Mucosa of rectum (tissue), 2 donors: Measurements from ENCODE around the gene PPP1R14C.

ENCODE experiments used
- H3K27ac ChIP-seq, 2 donors: one replicate each; pipeline ENCODE4 v1.7.0; 2013; ENCODE audit warnings: inconsistent platforms in 2 of 2, low read depth in 2 of 2, low read length in 2 of 2
- H3K27me3 ChIP-seq, 2 donors: one replicate each; pipeline ENCODE4 v1.7.0; 2013; ENCODE audit warnings: low read length in 2 of 2; ENCODE audit not compliant: control insufficient read depth in 2 of 2, insufficient read depth in 2 of 2
- H3K36me3 ChIP-seq, 2 donors: one replicate each; pipeline ENCODE4 v1.7.0; 2013; ENCODE audit warnings: low read length in 2 of 2; ENCODE audit not compliant: control insufficient read depth in 2 of 2, insufficient read depth in 2 of 2
- H3K4me1 ChIP-seq, 2 donors: one replicate each; pipeline ENCODE4 v1.7.0; 2013; ENCODE audit warnings: low read length in 2 of 2, mild to moderate bottlenecking in 1 of 2; ENCODE audit not compliant: control insufficient read depth in 2 of 2, insufficient read depth in 2 of 2
- H3K4me3 ChIP-seq, 2 donors: one replicate each; pipeline ENCODE4 v1.7.0; 2013; ENCODE audit warnings: low read length in 2 of 2
- H3K9ac ChIP-seq, 2 donors: one replicate each; pipeline ENCODE4 v1.7.0; 2013; ENCODE audit warnings: low read length in 2 of 2, low read depth in 1 of 2, mild to moderate bottlenecking in 1 of 2
- H3K9me3 ChIP-seq, 2 donors: one replicate each; pipeline ENCODE4 v1.7.0; 2013; ENCODE audit warnings: low read length in 2 of 2; ENCODE audit not compliant: control insufficient read depth in 2 of 2
- donor health status: healthy.
- donor health status: Normal muscosa, but diverticular disease.

PPP1R14C gene

DNA sequence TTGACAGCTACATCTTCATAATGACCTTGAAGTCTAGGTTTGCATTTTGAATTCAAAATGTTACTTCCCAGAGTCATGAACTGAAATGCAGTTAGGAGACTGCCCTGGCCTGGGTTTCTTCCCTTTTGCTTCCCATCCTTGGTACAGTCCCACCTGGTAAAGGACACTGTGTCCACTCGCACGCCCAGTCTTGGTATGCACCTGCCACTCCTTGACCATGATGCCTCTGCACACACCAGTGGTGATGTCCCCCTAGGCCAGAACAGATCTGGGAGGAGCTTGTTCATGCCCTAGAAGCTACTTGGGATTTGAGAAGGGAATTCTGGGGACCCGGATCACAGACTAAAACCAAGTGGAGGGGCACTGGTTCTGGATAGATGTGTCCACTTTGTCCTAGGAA lies 3.6 kb downstream of the PPP1R14C start:
- peaks cover 13 to 27% of the 10 kb centered on the region in 2 donors for H3K4me1 ChIP-seq
- peaks cover 6 to 11% of the 10 kb centered on the region in 2 donors for H3K27me3 ChIP-seq

DNA sequence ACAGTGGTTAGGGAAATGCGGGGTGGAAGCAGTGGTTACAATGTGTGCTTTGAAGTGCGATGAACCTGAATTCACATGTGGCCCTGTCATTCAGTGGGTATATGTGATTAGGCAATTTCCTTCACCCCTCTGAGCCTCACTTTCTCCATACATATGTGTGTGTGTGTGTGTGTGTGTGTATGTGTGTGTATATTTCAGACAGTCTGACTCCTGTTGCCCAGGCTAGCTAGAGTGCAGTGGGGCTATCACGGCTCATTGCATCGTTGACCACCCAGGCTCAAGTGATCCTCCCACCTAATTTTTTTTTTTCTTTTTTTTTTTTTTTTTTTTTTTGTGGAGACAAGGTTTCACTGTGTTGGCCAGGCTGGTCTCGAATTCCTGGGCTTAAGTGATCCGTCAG lies 6.3 kb downstream of the PPP1R14C start:
- Histone ChIP-seq H3K4me1 (peaks cover 20 to 38% of the 10 kb centered on the region in 2 donors), H3K27me3 (peaks cover 3 to 11% of the 10 kb centered on the region in 2 donors), H3K4me3 (no peak overlapping the region), H3K27ac (no peak overlapping the region), H3K9me3 (no peaks in the 10 kb centered on the region), H3K9ac (no peak overlapping the region), H3K36me3 (no peaks in the 10 kb centered on the region)

More for the DNA sequence above, 3.6 kb downstream of the PPP1R14C start:
- Histone ChIP-seq H3K9ac (no peak overlapping the region), H3K27ac (no peak overlapping the region), H3K9me3 (no peaks in the 10 kb centered on the region), H3K4me3 (no peak overlapping the region), H3K36me3 (no peaks in the 10 kb centered on the region)

DNA sequence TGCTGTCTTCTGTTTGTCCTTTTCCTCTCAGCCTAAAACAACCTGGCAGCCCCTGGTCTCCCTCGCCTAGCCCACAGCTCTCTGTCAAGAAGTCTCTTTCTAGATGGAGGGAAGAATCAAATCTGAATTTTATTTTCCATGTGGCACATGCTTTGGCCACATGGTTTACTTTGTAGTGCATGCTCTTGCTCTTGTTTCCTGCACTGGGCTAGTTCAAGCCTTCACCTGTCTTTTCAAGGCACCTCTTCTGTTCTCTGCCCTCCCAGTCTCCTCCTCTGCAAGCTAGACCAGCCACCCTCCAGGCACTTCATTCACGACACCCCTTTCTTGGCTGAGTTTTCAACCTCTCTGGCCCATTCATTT lies 7.6 kb downstream of the PPP1R14C start:
- H3K36me3 ChIP-seq = no peaks in the 10 kb centered on the region
- peaks cover 24 to 36% of the 10 kb centered on the region in 2 donors for H3K4me1 ChIP-seq
- H3K27me3 ChIP-seq = peaks cover 0 to 5% of the 10 kb centered on the region in 2 donors
- H3K27ac ChIP-seq = no peak overlapping the region
- H3K9me3 ChIP-seq = no peaks in the 10 kb centered on the region
- H3K9ac ChIP-seq = no peak overlapping the region
- H3K4me3 ChIP-seq = no peak overlapping the region

DNA sequence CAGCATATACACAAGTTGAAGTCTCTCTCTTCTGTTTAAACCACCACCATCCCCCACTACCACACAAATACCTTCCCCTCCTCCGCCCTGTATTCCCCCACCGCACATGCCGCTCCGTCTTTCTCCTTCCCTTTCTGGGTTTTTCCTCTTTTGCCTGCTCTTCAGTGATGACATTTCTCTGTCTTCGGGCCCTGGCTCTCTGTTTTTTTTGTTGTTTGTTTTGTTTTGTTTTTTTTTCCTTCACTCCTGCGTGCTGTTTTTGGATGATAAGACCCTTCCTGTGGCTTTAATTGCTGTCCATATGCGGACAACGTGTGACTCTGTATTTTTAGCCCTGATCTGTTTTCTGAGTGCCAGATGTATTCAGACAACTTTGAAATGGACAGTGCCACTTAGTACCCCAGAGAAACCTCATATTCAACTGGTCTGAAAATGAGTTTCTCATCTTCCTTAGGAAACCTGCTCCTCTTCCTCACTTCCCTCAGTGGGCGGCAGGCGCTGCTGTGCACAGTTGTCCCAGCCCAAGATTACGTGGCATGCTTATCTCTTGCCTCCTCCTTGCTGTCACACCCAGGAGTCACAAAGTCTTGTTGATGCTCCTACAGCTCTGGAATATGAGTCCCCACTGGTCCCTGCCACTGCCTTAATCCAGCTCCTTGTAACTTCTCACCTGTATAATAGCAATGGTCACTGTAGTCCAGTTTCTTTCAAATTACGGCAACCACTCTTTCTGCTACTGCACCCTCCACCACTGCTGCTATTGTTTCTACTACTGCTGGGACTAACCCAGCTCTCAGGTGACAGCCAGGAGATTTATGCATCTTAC lies 8.2 kb downstream of the PPP1R14C start:
- H3K27me3 ChIP-seq = peaks cover 0 to 5% of the 10 kb centered on the region in 2 donors

DNA sequence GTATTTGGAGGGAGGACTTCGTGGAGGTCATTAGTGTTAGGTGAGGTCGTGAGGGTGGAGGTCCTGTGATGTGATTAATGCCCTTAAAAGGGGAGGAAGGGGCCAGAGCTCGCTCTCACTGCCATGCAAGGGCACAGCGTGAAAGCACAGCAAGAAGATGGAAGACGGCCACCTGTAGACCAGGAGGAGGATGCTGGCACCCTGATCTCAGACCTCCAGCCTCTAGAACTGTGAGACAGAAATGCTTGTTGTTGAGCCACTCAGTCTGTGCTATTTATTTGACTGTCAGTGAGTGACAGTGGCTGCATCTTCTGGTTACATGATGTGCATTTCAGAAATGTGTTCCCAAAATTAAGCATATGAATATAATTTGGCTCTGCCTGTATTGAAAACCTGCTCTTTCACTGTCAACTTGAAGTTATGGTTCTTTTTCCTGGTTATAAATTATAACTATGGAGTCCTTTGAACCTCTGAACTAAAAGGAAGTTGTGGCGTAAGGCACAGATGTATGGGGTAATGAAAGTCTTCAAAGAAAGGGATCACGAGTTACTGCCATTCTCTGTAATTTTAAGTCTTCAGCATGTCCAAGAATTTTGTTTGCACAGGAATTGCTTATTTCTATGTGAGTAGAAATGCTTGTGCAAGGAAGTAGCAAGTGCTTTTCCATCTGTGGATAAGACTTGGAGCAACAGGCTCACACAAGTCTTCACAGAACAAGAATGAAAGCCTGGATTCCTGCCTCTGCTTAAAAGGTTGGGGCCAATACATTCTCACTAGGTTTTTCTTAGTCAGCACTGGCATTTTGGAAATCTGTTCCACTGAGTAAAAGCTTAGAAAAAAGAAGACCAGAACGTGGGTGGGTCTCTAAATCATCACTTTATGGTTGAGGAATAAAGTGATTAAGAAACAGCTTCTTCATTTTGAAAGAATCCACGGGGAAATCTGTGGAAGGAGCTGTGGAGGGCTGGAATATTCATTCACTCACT lies 10.3 kb downstream of the PPP1R14C start:
- H3K36me3 ChIP-seq = no peaks in the 10 kb centered on the region
- H3K9me3 ChIP-seq = no peaks in the 10 kb centered on the region
- H3K4me3 ChIP-seq = peak overlapping the region in 1 of 2 donors; percentile 5
- H3K4me1 ChIP-seq = peaks cover 24 to 36% of the 10 kb centered on the region in 2 donors
- H3K27ac ChIP-seq = peak overlapping the region; percentile 75 to 86
- peaks cover 0 to 5% of the 10 kb centered on the region in 2 donors for H3K27me3 ChIP-seq
- H3K9ac ChIP-seq = peak overlapping the region; percentile 15 to 40

More for the DNA sequence above, 8.2 kb downstream of the PPP1R14C start:
- peaks cover 24 to 36% of the 10 kb centered on the region in 2 donors for H3K4me1 ChIP-seq
- H3K9me3 ChIP-seq = no peaks in the 10 kb centered on the region
- no peak overlapping the region for H3K9ac ChIP-seq
- H3K27ac ChIP-seq = peak overlapping the region; percentile 29 to 60
- no peak overlapping the region for H3K4me3 ChIP-seq
- H3K36me3 ChIP-seq = no peaks in the 10 kb centered on the region

DNA sequence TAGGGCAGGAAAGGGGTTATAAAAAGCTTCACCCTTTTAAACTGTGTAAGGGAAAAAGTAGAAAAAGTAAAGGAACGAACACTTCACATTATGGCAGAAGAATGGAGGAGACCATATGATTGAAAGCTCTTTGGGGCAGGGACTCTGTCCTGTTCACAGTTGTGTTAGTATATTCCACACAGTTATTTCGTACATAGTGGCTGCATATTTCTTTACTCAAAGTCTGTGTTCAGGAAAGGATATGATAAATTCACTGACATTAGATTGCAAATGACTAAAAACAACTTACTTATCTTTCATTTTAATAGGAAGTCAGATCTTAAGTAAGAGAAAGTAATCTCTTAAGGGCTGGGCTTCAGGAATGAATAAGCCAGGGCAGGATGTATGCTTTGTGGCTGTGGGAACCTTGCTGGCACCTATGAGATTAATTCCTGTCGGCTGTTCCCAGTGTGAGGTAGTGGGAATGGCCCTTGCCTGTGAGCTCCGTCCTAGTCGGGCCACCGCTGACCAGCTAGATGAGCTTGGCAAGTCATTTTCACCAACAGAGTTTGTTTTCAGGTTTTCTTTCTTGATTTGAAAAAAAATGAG lies 11.2 kb downstream of the PPP1R14C start:
- H3K27ac ChIP-seq = peak overlapping the region; percentile 75 to 86
- peaks cover 24 to 36% of the 10 kb centered on the region in 2 donors for H3K4me1 ChIP-seq
- H3K4me3 ChIP-seq = no peak overlapping the region
- no peaks in the 10 kb centered on the region for H3K36me3 ChIP-seq
- no peaks in the 10 kb centered on the region for H3K9me3 ChIP-seq
- H3K27me3 ChIP-seq = peaks cover 0 to 5% of the 10 kb centered on the region in 2 donors
- H3K9ac ChIP-seq = peak overlapping the region in 1 of 2 donors; percentile 40

DNA sequence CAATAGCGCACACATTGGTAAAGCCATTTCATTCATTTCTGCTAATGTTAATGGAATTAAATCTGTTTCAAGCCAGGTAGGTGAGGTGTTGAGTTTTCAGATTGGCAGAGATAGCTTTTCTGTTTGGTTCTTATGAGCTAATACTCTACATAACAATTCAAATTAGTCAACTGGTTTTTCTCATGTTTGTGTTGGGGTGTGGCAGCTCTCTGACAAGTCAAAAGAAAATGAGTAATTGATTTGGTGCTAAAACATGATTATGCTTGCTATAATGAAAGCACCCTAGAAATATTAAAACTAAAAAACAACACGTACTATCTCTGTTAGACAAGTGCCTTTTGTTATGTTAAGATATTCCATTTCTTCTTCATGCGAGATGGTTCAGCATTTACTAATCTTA lies 13.6 kb downstream of the PPP1R14C start:
- H3K9me3 ChIP-seq = no peaks in the 10 kb centered on the region
- H3K27me3 ChIP-seq = peaks cover 0 to 5% of the 10 kb centered on the region in 2 donors
- H3K4me1 ChIP-seq = peaks cover 20 to 21% of the 10 kb centered on the region in 2 donors
- no peak overlapping the region for H3K9ac ChIP-seq
- H3K36me3 ChIP-seq = no peaks in the 10 kb centered on the region
- no peak overlapping the region for H3K27ac ChIP-seq
- no peak overlapping the region for H3K4me3 ChIP-seq

DNA sequence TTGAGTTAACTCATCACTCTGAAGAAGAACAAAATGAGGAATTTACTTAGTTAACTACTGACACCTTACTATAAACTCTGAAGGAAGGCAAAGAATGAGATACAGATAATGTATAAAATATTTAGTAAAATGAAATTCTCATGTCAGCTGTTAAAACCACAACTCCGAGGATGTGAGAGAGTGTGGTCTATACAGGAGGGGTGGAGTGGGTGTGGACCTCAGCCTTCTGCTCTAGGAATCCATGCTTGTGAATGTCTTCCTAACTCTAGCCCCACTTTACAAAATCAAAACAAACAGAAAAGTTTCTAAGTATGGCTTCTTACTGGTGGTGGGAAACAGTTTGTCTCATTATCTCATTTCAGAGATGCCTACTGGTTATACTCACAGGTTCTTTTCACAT lies 14.2 kb downstream of the PPP1R14C start:
- Histone ChIP-seq H3K4me3 (no peak overlapping the region), H3K27ac (no peak overlapping the region), H3K27me3 (peaks cover 0 to 5% of the 10 kb centered on the region in 2 donors), H3K36me3 (no peaks in the 10 kb centered on the region), H3K4me1 (peaks cover 18 to 20% of the 10 kb centered on the region in 2 donors), H3K9ac (no peak overlapping the region), H3K9me3 (no peaks in the 10 kb centered on the region)

DNA sequence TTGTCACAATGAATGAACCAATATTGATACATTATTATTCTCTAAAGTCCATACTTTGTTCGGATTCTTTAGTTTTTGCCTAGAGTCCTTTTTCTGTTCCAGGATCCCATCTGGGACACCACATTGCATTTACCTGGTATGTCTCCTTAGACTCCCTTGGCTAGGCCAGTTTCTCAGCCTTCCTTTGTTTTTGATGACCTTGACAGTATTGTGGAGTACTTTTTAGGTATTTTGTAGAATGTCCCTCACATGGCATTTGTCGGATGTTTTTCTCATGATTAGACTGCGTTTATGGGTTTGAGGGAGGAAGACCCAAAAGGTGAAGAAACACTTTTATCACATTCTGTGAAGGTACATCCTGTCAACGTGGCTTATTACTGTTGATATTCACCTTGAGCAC lies 16.9 kb downstream of the PPP1R14C start:
- Histone ChIP-seq H3K4me1 (no peaks in the 10 kb centered on the region), H3K4me3 (no peak overlapping the region), H3K27ac (no peak overlapping the region), H3K9me3 (no peaks in the 10 kb centered on the region), H3K36me3 (no peaks in the 10 kb centered on the region), H3K27me3 (no peaks in the 10 kb centered on the region), H3K9ac (no peak overlapping the region)
